Thyroid gland (tissue), 4 donors: ENCODE data around the gene FICD.

Source experiments
- POLR2A ChIP-seq, 2 donors: fragments of 450-650 bp; IDR thresholded peaks; one replicate each; pipeline ENCODE4 v1.6.1; 2017; ENCODE audit warnings: antibody characterized with exemption in 2 of 2, mild to moderate bottlenecking in 2 of 2, moderate library complexity in 1 of 2
- TF ChIP-seq, protein P1 (sequence below), 6 experiments: fragments of 200-600 bp in 3 of 6; fragments of 450-650 bp in 3 of 6; sonication (generic) in 3 of 6; IDR thresholded peaks; one replicate each; pipeline ENCODE4 v1.5.1; 2016 to 2019; ENCODE audit warnings: antibody characterized with exemption in 6 of 6, mild to moderate bottlenecking in 2 of 6, inconsistent platforms in 1 of 6, moderate library complexity in 1 of 6

DNA sequence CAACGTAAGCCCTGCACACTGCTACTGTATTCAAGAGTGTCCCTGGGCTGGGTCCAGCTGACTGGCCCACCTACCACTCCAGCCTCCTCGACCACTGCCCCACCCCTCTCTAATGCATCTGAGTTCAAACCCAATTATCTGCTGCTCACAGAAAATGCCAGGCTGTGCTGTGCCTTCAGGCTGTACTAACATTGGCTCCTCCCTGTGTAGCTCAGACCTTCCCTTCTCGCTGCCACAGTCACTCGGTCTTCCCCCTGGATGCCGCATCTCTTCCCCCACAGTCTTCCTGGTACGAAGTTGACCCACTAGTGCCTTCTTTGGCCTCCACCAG is 12.1 kb downstream of the FICD start:
- TF ChIP-seq, protein P1, sequence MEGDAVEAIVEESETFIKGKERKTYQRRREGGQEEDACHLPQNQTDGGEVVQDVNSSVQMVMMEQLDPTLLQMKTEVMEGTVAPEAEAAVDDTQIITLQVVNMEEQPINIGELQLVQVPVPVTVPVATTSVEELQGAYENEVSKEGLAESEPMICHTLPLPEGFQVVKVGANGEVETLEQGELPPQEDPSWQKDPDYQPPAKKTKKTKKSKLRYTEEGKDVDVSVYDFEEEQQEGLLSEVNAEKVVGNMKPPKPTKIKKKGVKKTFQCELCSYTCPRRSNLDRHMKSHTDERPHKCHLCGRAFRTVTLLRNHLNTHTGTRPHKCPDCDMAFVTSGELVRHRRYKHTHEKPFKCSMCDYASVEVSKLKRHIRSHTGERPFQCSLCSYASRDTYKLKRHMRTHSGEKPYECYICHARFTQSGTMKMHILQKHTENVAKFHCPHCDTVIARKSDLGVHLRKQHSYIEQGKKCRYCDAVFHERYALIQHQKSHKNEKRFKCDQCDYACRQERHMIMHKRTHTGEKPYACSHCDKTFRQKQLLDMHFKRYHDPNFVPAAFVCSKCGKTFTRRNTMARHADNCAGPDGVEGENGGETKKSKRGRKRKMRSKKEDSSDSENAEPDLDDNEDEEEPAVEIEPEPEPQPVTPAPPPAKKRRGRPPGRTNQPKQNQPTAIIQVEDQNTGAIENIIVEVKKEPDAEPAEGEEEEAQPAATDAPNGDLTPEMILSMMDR (IDR thresholded peaks at IDR 0.05), result no peak
- TF ChIP-seq POLR2A (IDR thresholded peaks at IDR 0.05), result no peak
